Fibroblast of lung (primary cell): ENCODE results near the gene LMOD3. TPM values are rescaled to one million over a fixed set of nuclear protein-coding genes. Genes with fewer than 3 reads are reported as not detected.

Experiments used
- DNase-seq, 2 donors: peaks; one replicate each; pipeline versions ENCODE4 v3.0.0 to v3.0.0-alpha.2; 2010; ENCODE audit warnings: low read depth in 2 of 2
- H2AFZ ChIP-seq: 2 replicates; pipeline ENCODE4 v1.5.1; 2012; ENCODE audit warnings: low read length, control low read depth, inconsistent platforms
- H3K27ac ChIP-seq: 2 replicates; pipeline ENCODE4 v1.5.1; 2011; ENCODE audit warnings: low read length, control low read depth; ENCODE audit not compliant: insufficient read depth
- H3K27me3 ChIP-seq: 2 replicates; pipeline ENCODE4 v1.5.1; 2011; ENCODE audit warnings: mild to moderate bottlenecking, low read length; ENCODE audit not compliant: control insufficient read depth, insufficient read depth
- H3K36me3 ChIP-seq: 2 replicates; pipeline ENCODE4 v1.5.1; 2011; ENCODE audit warnings: low read length; ENCODE audit not compliant: control insufficient read depth, insufficient read depth
- H3K4me1 ChIP-seq: 2 replicates; pipeline ENCODE4 v1.5.1; 2011; ENCODE audit warnings: low read length; ENCODE audit not compliant: control insufficient read depth, insufficient read depth; ENCODE audit errors: extremely low read depth
- H3K4me2 ChIP-seq: 2 replicates; pipeline ENCODE4 v1.5.1; 2011; ENCODE audit warnings: low read length, control low read depth; ENCODE audit not compliant: insufficient read depth; ENCODE audit errors: extremely low read depth
- H3K4me3 ChIP-seq, 4 experiments: fragments of 200-600 bp in 1 of 4; sonication (generic) in 1 of 4; replicated peaks in 1 of 4; 2 replicates each; pipeline ENCODE4 v1.5.1; 2011 to 2016; ENCODE audit warnings: low read length in 4 of 4, low read depth in 3 of 4, mild to moderate bottlenecking in 3 of 4, control low read depth in 2 of 4, inconsistent platforms in 1 of 4, mixed read lengths in 1 of 4; ENCODE audit not compliant: insufficient read depth in 1 of 4; ENCODE audit errors: control extremely low read depth in 1 of 4
- H3K79me2 ChIP-seq: 2 replicates; pipeline ENCODE4 v1.5.1; 2012; ENCODE audit warnings: mild to moderate bottlenecking, low read length, inconsistent platforms; ENCODE audit not compliant: control insufficient read depth, insufficient read depth
- H3K9ac ChIP-seq: 2 replicates; pipeline ENCODE4 v1.5.1; 2011; ENCODE audit warnings: mild to moderate bottlenecking, low read length, control low read depth; ENCODE audit not compliant: insufficient read depth
- H3K9me3 ChIP-seq: 2 replicates; pipeline ENCODE4 v1.5.1; 2012; ENCODE audit warnings: low read depth, low read length; ENCODE audit not compliant: control insufficient read depth, insufficient read depth
- H4K20me1 ChIP-seq: 2 replicates; pipeline ENCODE4 v1.5.1; 2011; ENCODE audit warnings: low read length; ENCODE audit not compliant: control insufficient read depth, insufficient read depth; ENCODE audit errors: extremely low read depth
- CTCF ChIP-seq, 2 donors: IDR thresholded peaks in 1 of 2; conservative IDR thresholded peaks in 1 of 2; 1 replicate in 1 of 2; 2 replicates in 1 of 2; pipeline ENCODE4 v1.5.1; 2011 to 2012; ENCODE audit warnings: low read length in 2 of 2, control low read depth in 1 of 2, inconsistent platforms in 1 of 2, low read depth in 1 of 2, mild to moderate bottlenecking in 1 of 2
- EZH2 ChIP-seq: IDR thresholded peaks from 2 replicates; pipeline ENCODE4 v1.5.1; 2012; ENCODE audit warnings: low read length, control low read depth, mild to moderate bottlenecking; ENCODE audit errors: missing control alignments
- polyA plus RNA-seq, 2 donors: library from polyadenylated mRNA; depleted of rRNA in 1 of 2; stranded (reverse) in 1 of 2; unstranded in 1 of 2; fragments of >200 nt; gene quantifications; 2 replicates each; pipeline ENCODE4 v1.2.1, GENCODE V29; 2011 to 2012; ENCODE audit warnings: missing spikeins in 1 of 2
- total RNA-seq: library from RNA; depleted of rRNA; stranded (reverse); fragments of >200 nt; gene quantifications from 2 replicates; pipeline ENCODE4 v1.2.1, GENCODE V29; 2014

LMOD3 gene
- total and polyA plus RNA-seq, 2 donors (not counting 1 experiment from before 2014, with no cell fraction given), result 0.20 to 4.0 TPM

GRCh38 chr3:69165744-69166143, 43.3 kb upstream of the LMOD3 start:
- H3K4me3 ChIP-seq, result no peak overlapping the region
- H3K9ac ChIP-seq, result no peak overlapping the region
- no peaks in the 10 kb centered on the region for H3K79me2 ChIP-seq
- no peak for TF ChIP-seq CTCF (conservative IDR thresholded peaks at IDR 0.05 in 1 of 2, IDR thresholded peaks at IDR 0.05 in 1 of 2; ENCODE audit: low read depth in 1 of 2, low read length in 2 of 2)
- TF ChIP-seq EZH2, result no peak
- no peak overlapping the region for H3K27ac ChIP-seq
- H3K36me3 ChIP-seq, result no peaks in the 10 kb centered on the region
- H3K9me3 ChIP-seq, result no peaks in the 10 kb centered on the region
- no peak for DNase-seq
- H3K4me2 ChIP-seq, result no peak overlapping the region
- no peaks in the 10 kb centered on the region for H3K27me3 ChIP-seq
- no peak overlapping the region for H2AFZ ChIP-seq
- H3K4me1 ChIP-seq, result no peaks in the 10 kb centered on the region
- no peaks in the 10 kb centered on the region for H4K20me1 ChIP-seq

DNA sequence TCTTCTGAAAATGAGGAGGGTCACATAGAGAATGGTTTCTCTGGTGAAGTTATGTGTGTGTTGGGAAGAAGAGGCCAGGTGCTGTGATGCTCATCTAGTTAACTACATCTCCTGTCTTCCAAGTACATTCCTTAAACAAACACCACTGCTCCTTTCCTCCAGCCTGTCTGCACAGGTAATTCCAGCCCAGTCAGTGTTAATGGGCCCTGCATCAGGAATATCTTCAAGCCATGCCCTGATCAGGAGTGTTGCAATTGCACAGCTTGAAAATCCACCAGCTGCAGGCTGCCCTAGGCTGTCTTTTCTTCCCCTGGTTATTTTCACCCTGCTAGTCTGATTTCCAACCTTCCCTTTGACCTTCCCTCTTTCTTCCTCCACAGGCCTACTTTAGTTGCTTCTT, 41.9 kb upstream of the LMOD3 start:
- no peak for DNase-seq
- Histone ChIP-seq H3K27ac (no peak overlapping the region), H3K4me2 (no peak overlapping the region), H3K4me3 (no peak overlapping the region), H2AFZ (no peak overlapping the region), H3K9me3 (no peaks in the 10 kb centered on the region), H4K20me1 (no peaks in the 10 kb centered on the region), H3K9ac (no peak overlapping the region), H3K27me3 (no peaks in the 10 kb centered on the region), H3K4me1 (no peaks in the 10 kb centered on the region), H3K36me3 (no peaks in the 10 kb centered on the region), H3K79me2 (no peaks in the 10 kb centered on the region)
- TF ChIP-seq CTCF (conservative IDR thresholded peaks at IDR 0.05 in 1 of 2, IDR thresholded peaks at IDR 0.05 in 1 of 2; ENCODE audit: low read depth in 1 of 2, low read length in 2 of 2), result no peak
- no peak for TF ChIP-seq EZH2

GRCh38 chr3:69162308-69162980, 40.0 kb upstream of the LMOD3 start:
- H3K4me2 ChIP-seq, result no peak overlapping the region
- H3K79me2 ChIP-seq, result no peaks in the 10 kb centered on the region
- no peak overlapping the region for H3K4me3 ChIP-seq
- no peaks in the 10 kb centered on the region for H3K9me3 ChIP-seq
- no peak overlapping the region for H3K9ac ChIP-seq
- H2AFZ ChIP-seq, result no peak overlapping the region
- DNase-seq, result no peak
- H4K20me1 ChIP-seq, result no peaks in the 10 kb centered on the region
- no peaks in the 10 kb centered on the region for H3K4me1 ChIP-seq
- no peak overlapping the region for H3K27ac ChIP-seq
- no peaks in the 10 kb centered on the region for H3K27me3 ChIP-seq
- no peaks in the 10 kb centered on the region for H3K36me3 ChIP-seq
- TF ChIP-seq CTCF (conservative IDR thresholded peaks at IDR 0.05 in 1 of 2, IDR thresholded peaks at IDR 0.05 in 1 of 2; ENCODE audit: low read depth in 1 of 2, low read length in 2 of 2) (no peak), EZH2 (no peak)
